Astrocyte of the spinal cord (primary cell): ENCODE measurements around the gene AFG3L2.

Source experiments
- DNase-seq: peaks from one replicate; pipeline ENCODE4 v3.0.0; 2011; ENCODE audit warnings: low read depth, low spot score
- H3K4me3 ChIP-seq: 2 replicates; pipeline ENCODE4 v1.5.1; 2011; ENCODE audit warnings: low read depth, mild to moderate bottlenecking, low read length, moderate library complexity
- CTCF ChIP-seq: IDR thresholded peaks from 2 replicates; pipeline ENCODE4 v1.5.1; 2012; ENCODE audit warnings: low read depth, mild to moderate bottlenecking, low read length, inconsistent platforms
- in situ Hi-C: cut with HindIII; loops from 2 replicates; pipeline ENCODE4 v1.10.0; 2017; ENCODE audit warnings: low sequenced_read_pairs

Gene AFG3L2

GRCh38 chr18:12376754-12377555, at the start of gene AFG3L2:
Gene AFG3L2, minus strand, starts transcription at chr18:12377227. Its CDS starts 145 bp downstream, at chr18:12377082.
- peak; percentile 99 for DNase-seq
- peak within 1 kb of the TSS; percentile 82 for H3K4me3 ChIP-seq
- TF ChIP-seq CTCF, result no peak
- in situ Hi-C loops, result no loop called here

- TF ChIP-seq CTCF, result no peak
- no peak for DNase-seq
- no peak overlapping the region for H3K4me3 ChIP-seq
- in situ Hi-C loops, result no loop called here
These were observed 47.2 kb upstream of the AFG3L2 start for GRCh38 chr18:12424252-12424651.

- no peak for DNase-seq
- in situ Hi-C loops, result no loop called here
- H3K4me3 ChIP-seq, result no peak overlapping the region
- TF ChIP-seq CTCF, result no peak
These were observed 46.8 kb upstream of the AFG3L2 start for GRCh38 chr18:12423820-12424219.

GRCh38 chr18:12423393-12423792, 46.4 kb upstream of the AFG3L2 start:
- no peak for DNase-seq
- in situ Hi-C loops, result no loop called here
- H3K4me3 ChIP-seq, result no peak overlapping the region
- no peak for TF ChIP-seq CTCF

- H3K4me3 ChIP-seq, result no peak overlapping the region
- in situ Hi-C loops, result no loop called here
- TF ChIP-seq CTCF, result peak; percentile 4
- DNase-seq, result no peak
These were observed 45.9 kb upstream of the AFG3L2 start for GRCh38 chr18:12422936-12423335.

GRCh38 chr18:12421732-12422131, 44.7 kb upstream of the AFG3L2 start:
- DNase-seq, result no peak
- in situ Hi-C loops, result no loop called here
- no peak overlapping the region for H3K4me3 ChIP-seq
- TF ChIP-seq CTCF, result no peak
